ENCODE results near the gene RASL10A.

DNA sequence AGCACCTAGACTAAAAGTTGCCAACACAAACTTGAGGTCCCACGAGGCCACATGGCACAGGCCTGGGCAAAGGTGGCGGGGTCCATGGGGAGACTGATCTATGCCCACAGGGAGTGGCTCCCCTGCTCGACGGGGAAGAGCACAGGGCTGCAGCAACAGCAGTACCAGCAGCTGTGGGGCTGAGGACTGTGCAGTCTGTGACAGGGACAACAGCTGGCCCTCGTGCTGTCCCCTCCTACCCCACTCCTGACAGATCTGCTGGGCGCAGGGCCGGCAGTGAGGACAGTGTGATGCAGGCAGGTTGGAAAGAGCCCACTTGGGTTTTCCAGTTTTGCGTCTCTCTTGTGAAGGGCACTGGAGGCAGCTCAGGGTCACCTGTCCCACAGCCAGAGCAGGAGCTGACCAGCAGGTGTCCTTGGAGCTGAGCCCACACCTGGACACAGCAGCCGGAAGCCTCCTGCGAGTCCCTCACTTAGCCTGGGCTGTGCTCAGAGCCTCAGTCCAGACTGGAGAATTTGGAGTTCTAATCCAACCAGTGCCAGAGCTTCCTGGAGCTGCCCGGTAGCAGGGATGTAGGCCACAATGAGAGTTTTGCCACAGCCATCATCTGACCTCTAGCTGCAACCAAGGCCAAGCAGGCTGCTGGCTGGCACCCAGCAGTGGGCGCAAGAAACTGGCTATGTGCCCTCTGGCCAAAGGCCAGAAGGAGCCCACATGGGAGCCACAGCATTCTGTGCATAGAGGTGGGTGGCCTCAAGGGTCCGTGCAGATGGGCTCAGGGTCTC is 12.6 kb downstream of the RASL10A start:
- no peak for TF ChIP-seq POLR2AphosphoS5 (IDR thresholded peaks at IDR 0.05)
- TF ChIP-seq, protein P1, sequence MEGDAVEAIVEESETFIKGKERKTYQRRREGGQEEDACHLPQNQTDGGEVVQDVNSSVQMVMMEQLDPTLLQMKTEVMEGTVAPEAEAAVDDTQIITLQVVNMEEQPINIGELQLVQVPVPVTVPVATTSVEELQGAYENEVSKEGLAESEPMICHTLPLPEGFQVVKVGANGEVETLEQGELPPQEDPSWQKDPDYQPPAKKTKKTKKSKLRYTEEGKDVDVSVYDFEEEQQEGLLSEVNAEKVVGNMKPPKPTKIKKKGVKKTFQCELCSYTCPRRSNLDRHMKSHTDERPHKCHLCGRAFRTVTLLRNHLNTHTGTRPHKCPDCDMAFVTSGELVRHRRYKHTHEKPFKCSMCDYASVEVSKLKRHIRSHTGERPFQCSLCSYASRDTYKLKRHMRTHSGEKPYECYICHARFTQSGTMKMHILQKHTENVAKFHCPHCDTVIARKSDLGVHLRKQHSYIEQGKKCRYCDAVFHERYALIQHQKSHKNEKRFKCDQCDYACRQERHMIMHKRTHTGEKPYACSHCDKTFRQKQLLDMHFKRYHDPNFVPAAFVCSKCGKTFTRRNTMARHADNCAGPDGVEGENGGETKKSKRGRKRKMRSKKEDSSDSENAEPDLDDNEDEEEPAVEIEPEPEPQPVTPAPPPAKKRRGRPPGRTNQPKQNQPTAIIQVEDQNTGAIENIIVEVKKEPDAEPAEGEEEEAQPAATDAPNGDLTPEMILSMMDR (IDR thresholded peaks at IDR 0.05), result no peak
- no peak for TF ChIP-seq POLR2A (IDR thresholded peaks at IDR 0.05)
- TF ChIP-seq EP300 (IDR thresholded peaks at IDR 0.05), result no peak
